ENCODE data around the gene COL25A1.

Gene COL25A1

GRCh38 chr4:109160494-109160893, 142.0 kb downstream of the COL25A1 start:
- no peak for TF ChIP-seq CTCF (conservative IDR thresholded peaks at IDR 0.05; ENCODE audit: control insufficient read depth, insufficient read depth, low read depth, low read length)
- DNase-seq (ENCODE audit: low read depth), result no peak

GRCh38 chr4:109157696-109158095, 144.8 kb downstream of the COL25A1 start:
- TF ChIP-seq CTCF (conservative IDR thresholded peaks at IDR 0.05; ENCODE audit: control insufficient read depth, insufficient read depth, low read depth, low read length), result no peak
- no peak overlapping the region for H3K4me3 ChIP-seq (ENCODE audit: control insufficient read depth, low read depth, low read length)
- DNase-seq (ENCODE audit: low read depth), result no peak

More at GRCh38 chr4:109160494-109160893, 142.0 kb downstream of the COL25A1 start:
- H3K4me3 ChIP-seq (ENCODE audit: control insufficient read depth, low read depth, low read length), result no peak overlapping the region

GRCh38 chr4:109157205-109157604, 145.3 kb downstream of the COL25A1 start:
- no peak for TF ChIP-seq CTCF (conservative IDR thresholded peaks at IDR 0.05; ENCODE audit: control insufficient read depth, insufficient read depth, low read depth, low read length)
- H3K4me3 ChIP-seq (ENCODE audit: control insufficient read depth, low read depth, low read length), result no peak overlapping the region
- no peak for DNase-seq (ENCODE audit: low read depth)

- DNase-seq (ENCODE audit: low read depth), result peak; percentile 48
- H3K4me3 ChIP-seq (ENCODE audit: control insufficient read depth, low read depth, low read length), result no peak overlapping the region
- no peak for TF ChIP-seq CTCF (conservative IDR thresholded peaks at IDR 0.05; ENCODE audit: control insufficient read depth, insufficient read depth, low read depth, low read length)
These were observed 146.1 kb downstream of the COL25A1 start for GRCh38 chr4:109156356-109156755.

GRCh38 chr4:109155682-109156283, 146.7 kb downstream of the COL25A1 start:
- TF ChIP-seq CTCF (conservative IDR thresholded peaks at IDR 0.05; ENCODE audit: control insufficient read depth, insufficient read depth, low read depth, low read length), result no peak
- no peak overlapping the region for H3K4me3 ChIP-seq (ENCODE audit: control insufficient read depth, low read depth, low read length)
- peak; percentile 31 for DNase-seq (ENCODE audit: low read depth)

GRCh38 chr4:109155084-109155483, 147.4 kb downstream of the COL25A1 start:
- no peak overlapping the region for H3K4me3 ChIP-seq (ENCODE audit: control insufficient read depth, low read depth, low read length)
- DNase-seq (ENCODE audit: low read depth), result no peak
- no peak for TF ChIP-seq CTCF (conservative IDR thresholded peaks at IDR 0.05; ENCODE audit: control insufficient read depth, insufficient read depth, low read depth, low read length)

GRCh38 chr4:109154424-109154823, 148.0 kb downstream of the COL25A1 start:
- no peak for DNase-seq (ENCODE audit: low read depth)
- no peak for TF ChIP-seq CTCF (conservative IDR thresholded peaks at IDR 0.05; ENCODE audit: control insufficient read depth, insufficient read depth, low read depth, low read length)
- H3K4me3 ChIP-seq (ENCODE audit: control insufficient read depth, low read depth, low read length), result no peak overlapping the region

All from fibroblast of mammary gland (primary cell).